ENCODE data around the gene MTA2. TPM values are rescaled to one million over a fixed set of nuclear protein-coding genes. Genes with fewer than 3 reads are reported as not detected.

The MTA2 gene
- total and polyA plus RNA-seq, 2 of the 8 experiments (the other 6 are each of a cell fraction or from before 2014, with no cell fraction given): 25.7 to 114 TPM

DNA sequence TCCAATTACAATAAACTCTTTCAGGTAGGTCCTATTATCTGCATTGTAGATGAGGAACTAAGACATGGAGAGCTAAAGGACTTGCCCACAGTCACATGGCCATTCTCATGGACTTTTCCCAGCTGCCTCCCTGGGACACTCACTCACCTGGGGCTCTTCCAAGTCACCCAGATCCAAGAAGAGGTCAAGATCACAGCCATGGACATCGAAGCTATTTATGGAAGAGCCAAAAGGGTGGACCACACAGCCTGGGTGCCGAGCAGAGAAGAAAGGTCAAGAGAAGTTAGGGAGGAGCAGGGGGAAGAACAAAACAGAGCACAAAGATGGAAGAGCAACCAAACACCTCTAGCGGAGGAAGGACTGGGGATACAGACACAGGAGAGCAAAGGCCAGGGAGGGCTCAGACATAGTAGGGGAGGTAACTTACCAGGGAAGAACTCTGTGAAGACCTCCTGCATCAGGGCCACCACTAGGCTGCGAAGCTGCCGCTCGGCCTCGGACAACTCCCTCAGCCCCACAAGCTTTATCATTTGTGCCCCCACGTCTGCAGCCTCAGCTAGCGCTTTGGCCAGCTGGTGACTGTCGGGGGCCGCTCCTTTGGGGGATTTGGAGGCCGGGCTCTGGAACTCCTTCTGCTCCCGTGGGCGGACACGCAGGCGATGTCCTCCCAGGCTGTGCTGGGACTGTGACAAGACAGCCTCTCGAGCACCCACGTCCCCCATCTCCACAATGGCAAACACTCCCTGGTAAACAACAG lies 20.5 kb downstream of the MTA2 start (continued):
- TF ChIP-seq, protein P1, sequence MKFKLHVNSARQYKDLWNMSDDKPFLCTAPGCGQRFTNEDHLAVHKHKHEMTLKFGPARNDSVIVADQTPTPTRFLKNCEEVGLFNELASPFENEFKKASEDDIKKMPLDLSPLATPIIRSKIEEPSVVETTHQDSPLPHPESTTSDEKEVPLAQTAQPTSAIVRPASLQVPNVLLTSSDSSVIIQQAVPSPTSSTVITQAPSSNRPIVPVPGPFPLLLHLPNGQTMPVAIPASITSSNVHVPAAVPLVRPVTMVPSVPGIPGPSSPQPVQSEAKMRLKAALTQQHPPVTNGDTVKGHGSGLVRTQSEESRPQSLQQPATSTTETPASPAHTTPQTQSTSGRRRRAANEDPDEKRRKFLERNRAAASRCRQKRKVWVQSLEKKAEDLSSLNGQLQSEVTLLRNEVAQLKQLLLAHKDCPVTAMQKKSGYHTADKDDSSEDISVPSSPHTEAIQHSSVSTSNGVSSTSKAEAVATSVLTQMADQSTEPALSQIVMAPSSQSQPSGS (IDR thresholded peaks at IDR 0.05; ENCODE audit: low read length): no peak
- no peak for TF ChIP-seq CREB1 (IDR thresholded peaks at IDR 0.05)

All from H1 (cell line).